Right lobe of liver (tissue), 6 donors: ENCODE results near the gene BPIFB1. TPM values are rescaled to one million over a fixed set of nuclear protein-coding genes. Genes with fewer than 3 reads are reported as not detected.

ENCODE experiments used
- ATAC-seq, 4 donors: fragments of 200-7000 bp; cut with Tn5 transposase; one replicate each; pipeline ENCODE4 v1.9.1; 2020; ENCODE audit warnings: mild to moderate bottlenecking in 4 of 4, moderate library complexity in 4 of 4
- DNase-seq, 3 donors: peaks; one replicate each; pipeline ENCODE4 v3.0.0-alpha.2; 2020
- H3K27ac ChIP-seq, 3 donors: fragments of 200-600 bp; one replicate each; pipeline ENCODE4 v1.8.0; 2022
- H3K27me3 ChIP-seq, 2 donors: fragments of 200-600 bp; one replicate each; pipeline ENCODE4 v1.8.0; 2022
- H3K36me3 ChIP-seq, 4 donors: fragments of 200-600 bp; sonication (generic) in 1 of 4; one replicate each; pipeline versions ENCODE4 v1.5.1 to v1.8.0; 2017 to 2022; ENCODE audit warnings: control low read depth in 1 of 4
- H3K4me1 ChIP-seq, 4 donors: fragments of 200-600 bp; sonication (generic) in 1 of 4; one replicate each; pipeline versions ENCODE4 v1.5.1 to v1.8.0; 2017 to 2022; ENCODE audit warnings: control low read depth in 1 of 4
- H3K4me3 ChIP-seq, 3 donors: fragments of 200-600 bp; one replicate each; pipeline ENCODE4 v1.8.0; 2022
- H3K9me3 ChIP-seq, 4 donors: fragments of 200-600 bp; sonication (generic) in 1 of 4; one replicate each; pipeline versions ENCODE4 v1.5.1 to v1.8.0; 2017 to 2022; ENCODE audit warnings: control low read depth in 1 of 4
- POLR2A ChIP-seq: fragments of 450-650 bp; IDR thresholded peaks from one replicate; pipeline ENCODE4 v1.6.1; 2017; ENCODE audit warnings: antibody characterized with exemption, mild to moderate bottlenecking
- WGBS: methylation state at CpG from one replicate; pipeline ENCODE4 v1.1.6; 2018; ENCODE audit warnings: low coverage, low lambda C conversion rate; ENCODE audit not compliant: insufficient coverage; ENCODE audit errors: missing lambda C conversion rate; 5-methylcytosine and 5-hydroxymethylcytosine counted together
- intact Hi-C, 2 donors: fragments of 100-400 bp; cut with DNase I; formaldehyde crosslinking; loops; one replicate each; pipeline versions ENCODE4 v1.11.2 to v1.14.1; 2022
- total RNA-seq, 6 experiments: library from RNA; depleted of rRNA in 2 of 6; stranded (reverse); fragments of >200 nt in 2 of 6; fragmentation: NEBNext Ultra II Directional in 3 of 6; extraction: Animal tissue kit (Norgen Biotek cat#: 25700) in 3 of 6; gene quantifications; one replicate each; pipeline versions ENCODE4 v1.1.0 to v1.2.4, GENCODE V29; 2016 to 2023
- TF ChIP-seq, protein P1 (sequence below), 4 donors: fragments of 200-600 bp in 3 of 4; fragments of 450-650 bp in 1 of 4; IDR thresholded peaks; one replicate each; pipeline versions ENCODE4 v1.5.1 to v1.8.0; 2016 to 2022; ENCODE audit warnings: antibody characterized with exemption in 4 of 4, mild to moderate bottlenecking in 2 of 4
- donor health status: DM: no; HTN: yes; CAD: no.
- donor health status: DM: no; HTN: no; CAD: no.
- donor health status: DM: no; HTN: no; CAD: no.
- donor health status: DM: no; HTN: yes; CAD: no.
- donor health status: DM: no; HTN: yes; CAD: no.

BPIFB1 gene
- total RNA-seq, 6 experiments from 2014 or later: not detected

DNA sequence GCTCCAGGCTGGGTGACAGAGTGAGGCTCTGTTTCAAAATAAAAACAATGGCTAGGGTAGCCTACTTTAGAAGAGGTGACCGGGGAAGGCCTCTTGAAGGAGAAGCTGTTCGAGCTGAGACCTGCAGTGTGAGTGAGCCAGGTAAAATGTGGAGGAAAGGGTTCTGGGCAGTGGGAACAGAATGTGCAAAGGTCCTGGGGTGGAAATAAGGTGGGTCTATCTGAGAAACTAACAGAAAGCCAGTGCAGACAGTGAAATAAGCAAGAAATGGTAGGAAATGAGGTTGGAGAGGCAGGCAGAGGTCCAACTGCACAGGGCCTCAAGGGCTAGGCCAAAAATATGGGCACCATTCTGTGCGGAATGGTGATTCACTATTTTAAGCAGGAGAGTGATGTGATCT lies 53.4 kb downstream of the BPIFB1 start:
- 82% methylated on average over 3 of the region's 3 CpGs for WGBS
- ATAC-seq (no peak), DNase-seq (no peak)
- TF ChIP-seq, protein P1, sequence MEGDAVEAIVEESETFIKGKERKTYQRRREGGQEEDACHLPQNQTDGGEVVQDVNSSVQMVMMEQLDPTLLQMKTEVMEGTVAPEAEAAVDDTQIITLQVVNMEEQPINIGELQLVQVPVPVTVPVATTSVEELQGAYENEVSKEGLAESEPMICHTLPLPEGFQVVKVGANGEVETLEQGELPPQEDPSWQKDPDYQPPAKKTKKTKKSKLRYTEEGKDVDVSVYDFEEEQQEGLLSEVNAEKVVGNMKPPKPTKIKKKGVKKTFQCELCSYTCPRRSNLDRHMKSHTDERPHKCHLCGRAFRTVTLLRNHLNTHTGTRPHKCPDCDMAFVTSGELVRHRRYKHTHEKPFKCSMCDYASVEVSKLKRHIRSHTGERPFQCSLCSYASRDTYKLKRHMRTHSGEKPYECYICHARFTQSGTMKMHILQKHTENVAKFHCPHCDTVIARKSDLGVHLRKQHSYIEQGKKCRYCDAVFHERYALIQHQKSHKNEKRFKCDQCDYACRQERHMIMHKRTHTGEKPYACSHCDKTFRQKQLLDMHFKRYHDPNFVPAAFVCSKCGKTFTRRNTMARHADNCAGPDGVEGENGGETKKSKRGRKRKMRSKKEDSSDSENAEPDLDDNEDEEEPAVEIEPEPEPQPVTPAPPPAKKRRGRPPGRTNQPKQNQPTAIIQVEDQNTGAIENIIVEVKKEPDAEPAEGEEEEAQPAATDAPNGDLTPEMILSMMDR (IDR thresholded peaks at IDR 0.05): no peak
- TF ChIP-seq POLR2A: no peak
- Histone ChIP-seq H3K27ac (no peak overlapping the region), H3K27me3 (no peaks in the 10 kb centered on the region), H3K36me3 (no peaks in the 10 kb centered on the region), H3K4me1 (no peaks in the 10 kb centered on the region), H3K9me3 (no peaks in the 10 kb centered on the region), H3K4me3 (no peak overlapping the region)
- intact Hi-C loops: no loop called here

GRCh38 chr20:33337119-33337518 lies 54.1 kb downstream of the BPIFB1 start:
- no peaks in the 10 kb centered on the region for H3K36me3 ChIP-seq
- DNase-seq (no peak), ATAC-seq (no peak)
- H3K4me3 ChIP-seq: no peak overlapping the region
- TF ChIP-seq, protein P1 (IDR thresholded peaks at IDR 0.05): no peak
- no peak for TF ChIP-seq POLR2A
- H3K27me3 ChIP-seq: no peaks in the 10 kb centered on the region
- 77% methylated on average over 5 of the region's 8 CpGs for WGBS
- H3K4me1 ChIP-seq: no peaks in the 10 kb centered on the region
- intact Hi-C loops: no loop called here
- no peak overlapping the region for H3K27ac ChIP-seq
- H3K9me3 ChIP-seq: no peaks in the 10 kb centered on the region

DNA sequence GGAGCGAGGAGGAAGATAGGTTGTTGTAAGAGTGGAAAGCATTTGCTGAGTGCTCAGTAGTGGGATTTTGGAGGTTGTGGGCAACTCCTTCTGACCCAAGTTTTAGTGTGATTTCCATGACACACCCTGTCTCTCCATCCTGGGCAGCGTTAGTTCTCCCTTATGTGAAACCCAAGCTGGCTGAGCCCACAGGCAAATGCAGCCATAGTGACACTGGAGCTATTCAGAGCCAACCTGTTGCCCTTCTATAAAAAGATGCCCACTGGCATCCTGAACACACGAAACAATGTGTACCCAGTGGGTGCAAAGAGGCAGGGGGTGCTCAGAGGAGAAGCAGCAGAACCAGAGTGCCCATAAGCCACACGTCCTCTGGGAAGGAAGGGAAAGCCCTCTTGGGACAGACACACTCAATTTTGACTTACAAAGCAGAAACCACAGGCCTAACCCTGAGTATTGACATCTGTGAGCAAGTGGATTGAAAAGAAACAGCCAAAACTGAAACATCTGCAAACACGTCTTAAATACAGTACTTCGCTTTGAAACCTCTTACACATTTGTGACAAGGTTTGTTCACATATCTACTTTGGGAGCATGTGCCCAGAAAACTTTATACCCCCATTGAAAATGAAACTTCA lies 54.6 kb downstream of the BPIFB1 start:
- Histone ChIP-seq H3K36me3 (no peaks in the 10 kb centered on the region), H3K9me3 (no peaks in the 10 kb centered on the region), H3K27me3 (no peaks in the 10 kb centered on the region), H3K27ac (no peak overlapping the region), H3K4me3 (no peak overlapping the region), H3K4me1 (no peaks in the 10 kb centered on the region)
- TF ChIP-seq POLR2A: no peak
- TF ChIP-seq, protein P1 (IDR thresholded peaks at IDR 0.05): no peak
- intact Hi-C loops: no loop called here
- WGBS: 70% methylated on average over 6 of the region's 6 CpGs
- no peak for DNase-seq
- ATAC-seq: no peak

DNA sequence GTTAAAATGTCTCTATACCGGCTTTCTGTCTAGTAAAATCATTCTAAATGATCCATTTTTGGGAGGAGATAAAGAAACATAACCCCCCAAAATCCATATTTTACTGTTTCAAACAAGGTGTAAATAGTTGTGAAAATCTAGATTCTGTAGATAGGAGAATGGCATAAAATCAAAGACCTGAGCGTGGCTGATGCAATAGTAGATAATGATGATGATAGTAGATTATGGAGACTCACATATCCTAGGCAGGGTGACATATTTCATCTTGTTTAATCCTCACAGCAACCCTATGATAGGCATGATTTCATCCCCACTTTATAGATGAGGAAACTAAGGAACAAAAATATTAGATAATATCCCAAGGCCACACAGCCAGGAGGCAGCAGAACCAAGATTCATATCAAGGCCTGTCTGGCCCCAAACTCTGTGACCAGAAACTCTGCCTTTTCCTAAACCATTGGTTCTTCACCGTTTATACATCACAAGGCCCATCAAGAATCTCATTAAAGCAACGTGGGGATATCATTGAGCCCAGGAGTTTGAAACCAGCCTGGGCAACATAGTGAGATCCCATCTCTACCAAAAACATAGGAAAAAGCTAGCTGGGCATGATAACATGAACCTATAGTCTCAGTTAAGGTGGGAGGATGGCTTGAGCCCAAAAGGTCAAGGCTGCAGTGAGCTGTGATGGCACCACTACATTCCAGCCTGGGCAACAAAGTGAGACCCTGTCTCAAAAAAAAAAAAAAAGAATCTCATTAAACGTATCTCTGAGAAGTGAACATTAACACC lies 55.6 kb downstream of the BPIFB1 start:
- no peaks in the 10 kb centered on the region for H3K36me3 ChIP-seq
- H3K9me3 ChIP-seq: no peaks in the 10 kb centered on the region
- H3K4me1 ChIP-seq: no peaks in the 10 kb centered on the region
- H3K27me3 ChIP-seq: no peaks in the 10 kb centered on the region
- TF ChIP-seq, protein P1 (IDR thresholded peaks at IDR 0.05): no peak
- TF ChIP-seq POLR2A: no peak
- ATAC-seq: no peak
- DNase-seq: no peak
- no peak overlapping the region for H3K27ac ChIP-seq
- H3K4me3 ChIP-seq: no peak overlapping the region
- intact Hi-C loops: no loop called here
- 79% methylated on average over 4 of the region's 5 CpGs for WGBS
